ENCODE data around the gene VWA8.
"Not testable (repeated sequence)": the region's sequence is repeated elsewhere in the genome, so short reads cannot be mapped to it uniquely, and the experiment has no call there.

Gene VWA8

GRCh38 chr13:41542281-41542680 lies 418.6 kb downstream of the VWA8 start:
- no peak for DNase-seq (ENCODE audit: low read depth in 1 of 2, low spot score in 1 of 2)

- no peak for DNase-seq (ENCODE audit: low read depth in 1 of 2, low spot score in 1 of 2)
Observed at GRCh38 chr13:41541142-41541938, 419.6 kb downstream of the VWA8 start.

GRCh38 chr13:41540240-41540639 lies 420.7 kb downstream of the VWA8 start:
- DNase-seq (ENCODE audit: low read depth in 1 of 2, low spot score in 1 of 2) = not testable (repeated sequence)

- no peak for DNase-seq (ENCODE audit: low read depth in 1 of 2, low spot score in 1 of 2)
Observed at GRCh38 chr13:41533266-41534052, 427.4 kb downstream of the VWA8 start.

GRCh38 chr13:41528021-41528420 lies 432.9 kb downstream of the VWA8 start:
- no peak for DNase-seq (ENCODE audit: low read depth in 1 of 2, low spot score in 1 of 2)

GRCh38 chr13:41520660-41521630 lies 440.0 kb downstream of the VWA8 start:
- no peak for DNase-seq (ENCODE audit: low read depth in 1 of 2, low spot score in 1 of 2)

GRCh38 chr13:41520016-41520659 lies 440.8 kb downstream of the VWA8 start:
- no peak for DNase-seq (ENCODE audit: low read depth in 1 of 2, low spot score in 1 of 2)
